Upper lobe of left lung (tissue), 4 donors: ENCODE results near the gene ATRNL1.

Experiments used
- EP300 ChIP-seq, 4 donors: sonication (generic); formaldehyde crosslinking; IDR thresholded peaks; one replicate each; pipeline ENCODE4 v1.5.1; 2017; ENCODE audit warnings: antibody characterized with exemption in 4 of 4, control low read depth in 2 of 4
- POLR2A ChIP-seq, 4 donors: fragments of 450-650 bp; IDR thresholded peaks; one replicate each; pipeline ENCODE4 v1.5.1; 2016 to 2017; ENCODE audit warnings: antibody characterized with exemption in 4 of 4, mild to moderate bottlenecking in 2 of 4
- POLR2AphosphoS5 ChIP-seq, 2 donors: sonication (generic); formaldehyde crosslinking; IDR thresholded peaks; one replicate each; pipeline ENCODE4 v1.5.1; 2017; ENCODE audit warnings: antibody characterized with exemption in 2 of 2
- TF ChIP-seq, protein P1 (sequence below), 6 experiments: fragments of 450-650 bp in 4 of 6; fragments of 200-600 bp in 2 of 6; sonication (generic) in 2 of 6; IDR thresholded peaks; one replicate each; pipeline ENCODE4 v1.5.1; 2016 to 2019; ENCODE audit warnings: antibody characterized with exemption in 6 of 6

DNA sequence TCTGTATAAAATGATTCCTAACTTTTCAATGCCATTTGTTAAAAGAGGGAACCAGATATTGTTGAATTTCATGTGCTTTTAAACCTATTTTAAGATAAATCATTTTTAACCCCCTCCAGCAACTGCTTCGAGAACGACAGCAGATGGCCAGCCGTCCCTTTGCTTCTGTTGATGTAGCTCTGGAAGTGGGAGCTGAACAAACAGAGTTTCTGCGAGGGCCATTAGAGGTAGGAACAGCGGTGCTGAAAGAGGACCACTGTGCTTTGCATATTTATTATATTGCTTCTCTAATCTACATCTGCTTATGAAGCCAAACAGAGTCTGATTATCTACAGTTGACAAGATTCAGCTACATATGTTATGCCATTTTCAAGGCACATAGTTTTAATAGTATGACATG is 634.0 kb downstream of the ATRNL1 start:
- TF ChIP-seq, protein P1, sequence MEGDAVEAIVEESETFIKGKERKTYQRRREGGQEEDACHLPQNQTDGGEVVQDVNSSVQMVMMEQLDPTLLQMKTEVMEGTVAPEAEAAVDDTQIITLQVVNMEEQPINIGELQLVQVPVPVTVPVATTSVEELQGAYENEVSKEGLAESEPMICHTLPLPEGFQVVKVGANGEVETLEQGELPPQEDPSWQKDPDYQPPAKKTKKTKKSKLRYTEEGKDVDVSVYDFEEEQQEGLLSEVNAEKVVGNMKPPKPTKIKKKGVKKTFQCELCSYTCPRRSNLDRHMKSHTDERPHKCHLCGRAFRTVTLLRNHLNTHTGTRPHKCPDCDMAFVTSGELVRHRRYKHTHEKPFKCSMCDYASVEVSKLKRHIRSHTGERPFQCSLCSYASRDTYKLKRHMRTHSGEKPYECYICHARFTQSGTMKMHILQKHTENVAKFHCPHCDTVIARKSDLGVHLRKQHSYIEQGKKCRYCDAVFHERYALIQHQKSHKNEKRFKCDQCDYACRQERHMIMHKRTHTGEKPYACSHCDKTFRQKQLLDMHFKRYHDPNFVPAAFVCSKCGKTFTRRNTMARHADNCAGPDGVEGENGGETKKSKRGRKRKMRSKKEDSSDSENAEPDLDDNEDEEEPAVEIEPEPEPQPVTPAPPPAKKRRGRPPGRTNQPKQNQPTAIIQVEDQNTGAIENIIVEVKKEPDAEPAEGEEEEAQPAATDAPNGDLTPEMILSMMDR (IDR thresholded peaks at IDR 0.05) = no peak
- TF ChIP-seq EP300 (IDR thresholded peaks at IDR 0.05) = no peak
- no peak for TF ChIP-seq POLR2A (IDR thresholded peaks at IDR 0.05)
- no peak for TF ChIP-seq POLR2AphosphoS5 (IDR thresholded peaks at IDR 0.05)
